ENCODE results near the gene DCST1. TPM values are rescaled to one million over a fixed set of nuclear protein-coding genes. Genes with fewer than 3 reads are reported as not detected.

Gene DCST1
- total and polyA plus RNA-seq, 2 of the 13 experiments (the other 11 are each of a cell fraction or from before 2014, with no cell fraction given) = 0.04 TPM; not detected in 1

DNA sequence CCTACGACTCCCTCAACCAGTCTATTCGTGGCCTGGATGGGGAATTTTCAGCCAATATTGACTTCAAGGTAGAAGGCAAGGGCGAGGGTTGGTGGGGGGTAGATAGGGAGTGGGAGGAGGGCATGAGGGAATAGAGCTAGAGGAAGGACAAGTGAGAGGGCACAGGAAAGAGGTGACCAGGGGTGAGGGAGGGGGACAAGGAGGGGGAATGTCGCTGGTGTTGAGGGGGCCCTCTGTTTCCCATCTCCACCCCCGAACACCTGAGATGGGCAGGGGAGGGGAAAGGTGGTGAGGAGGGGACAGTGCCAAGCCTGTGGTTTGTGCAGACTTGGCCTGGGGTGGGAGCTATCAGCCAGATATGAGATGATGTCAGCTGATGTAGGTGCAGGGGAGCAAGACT, 9.2 kb downstream of the DCST1 start:
- in situ Hi-C loops (cut with HindIII; ENCODE audit: extremely low pct_ligation_motif_present, low pct_unique_long_range_greater_than_20kb) = no loop called here
- DNase-seq (ENCODE audit: low spot score) (no peak), FAIRE-seq (no peak), ATAC-seq (no peak)
- no peak overlapping the region for H3K27ac ChIP-seq (ENCODE audit: extremely low read length, insufficient read depth, low read length)
- 36% methylated on average over 5 of the region's 5 CpGs for WGBS (ENCODE audit: low lambda C conversion rate)
- peak overlapping the region in 1 of 3 experiments; percentile 50; a peak in 1 of 6 replicates for H3K4me3 ChIP-seq (replicated peaks in 1 of 3; ENCODE audit: insufficient read depth in 1 of 3, low read depth in 2 of 3, low read length in 3 of 3)
- H3K4me1 ChIP-seq (ENCODE audit: insufficient read depth, low read length) = peaks cover 63% of the 10 kb centered on the region
- peaks cover 11 to 27% of the 10 kb centered on the region in 2 experiments for H3K27me3 ChIP-seq (ENCODE audit: control insufficient read depth in 1 of 2, insufficient read depth in 2 of 2, low read length in 2 of 2)
- H3K9me3 ChIP-seq (ENCODE audit: low read length) = no peaks in the 10 kb centered on the region
- POLR2A ChIA-PET = interaction anchor here (3.2 kb wide), 1 partner anchor 26 kb away, joined by 12 read pairs; no protein-coding TSS in a partner anchor
- BruUV-seq (replicated peaks) = no TSS peak
- H4K20me1 ChIP-seq (ENCODE audit: insufficient read depth, low read length) = no peaks in the 10 kb centered on the region
- no peaks in the 10 kb centered on the region for H3K36me3 ChIP-seq (replicated peaks in 1 of 2; ENCODE audit: control insufficient read depth in 1 of 2, insufficient read depth in 2 of 2, low read length in 2 of 2)
- H3K9ac ChIP-seq (ENCODE audit: insufficient read depth, low read depth, low read length) = 0 out of 2 replicates have a peak overlapping the region, but pooled peaks have one; percentile 18
- intact Hi-C loops (cut with micrococcal nuclease; ENCODE audit: unreplicated experiment) = no loop called here
- peak overlapping the region; percentile 65 for H3K4me2 ChIP-seq (ENCODE audit: low read depth, low read length)
- H2AFZ ChIP-seq (ENCODE audit: low read length) = no peak overlapping the region
- H3K79me2 ChIP-seq (ENCODE audit: insufficient read depth, low read length) = no peaks in the 10 kb centered on the region
- CTCF ChIA-PET (ENCODE audit: low intra/inter-chr PET ratio, low total read pairs) = interaction anchor here (3.0 kb wide), 1 partner anchor 19 kb away, joined by 27 read pairs; no protein-coding TSS in a partner anchor
- TF ChIP-seq PAWR (CRISPR knock-in tag; IDR thresholded peaks at IDR 0.05; ENCODE audit: borderline replicate concordance) (no peak), NR2F2 (IDR thresholded peaks at IDR 0.05; ENCODE audit: borderline replicate concordance, low read depth) (no peak), PITX1 (CRISPR knock-in tag; IDR thresholded peaks at IDR 0.05) (no peak), FOXC1 (CRISPR knock-in tag; IDR thresholded peaks at IDR 0.05; ENCODE audit: borderline replicate concordance) (0 out of 2 replicates have a peak, but pooled peaks have one; percentile 24), HNRNPLL (IDR thresholded peaks at IDR 0.05; ENCODE audit: low read depth, low read length, poor library complexity, severe bottlenecking) (no peak), ZNF329 (CRISPR knock-in tag; IDR thresholded peaks at IDR 0.05; ENCODE audit: low read depth) (0 out of 2 replicates have a peak, but pooled peaks have one; percentile 7)
- TF ChIP-seq, protein P1, sequence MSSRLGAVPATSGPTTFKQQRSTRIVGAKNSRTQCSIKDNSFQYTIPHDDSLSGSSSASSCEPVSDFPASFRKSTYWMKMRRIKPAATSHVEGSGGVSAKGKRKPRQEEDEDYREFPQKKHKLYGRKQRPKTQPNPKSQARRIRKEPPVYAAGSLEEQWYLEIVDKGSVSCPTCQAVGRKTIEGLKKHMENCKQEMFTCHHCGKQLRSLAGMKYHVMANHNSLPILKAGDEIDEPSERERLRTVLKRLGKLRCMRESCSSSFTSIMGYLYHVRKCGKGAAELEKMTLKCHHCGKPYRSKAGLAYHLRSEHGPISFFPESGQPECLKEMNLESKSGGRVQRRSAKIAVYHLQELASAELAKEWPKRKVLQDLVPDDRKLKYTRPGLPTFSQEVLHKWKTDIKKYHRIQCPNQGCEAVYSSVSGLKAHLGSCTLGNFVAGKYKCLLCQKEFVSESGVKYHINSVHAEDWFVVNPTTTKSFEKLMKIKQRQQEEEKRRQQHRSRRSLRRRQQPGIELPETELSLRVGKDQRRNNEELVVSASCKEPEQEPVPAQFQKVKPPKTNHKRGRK (CRISPR knock-in tag; IDR thresholded peaks at IDR 0.05) = 0 out of 2 replicates have a peak, but pooled peaks have one; percentile 2
- TF ChIP-seq, protein P2, sequence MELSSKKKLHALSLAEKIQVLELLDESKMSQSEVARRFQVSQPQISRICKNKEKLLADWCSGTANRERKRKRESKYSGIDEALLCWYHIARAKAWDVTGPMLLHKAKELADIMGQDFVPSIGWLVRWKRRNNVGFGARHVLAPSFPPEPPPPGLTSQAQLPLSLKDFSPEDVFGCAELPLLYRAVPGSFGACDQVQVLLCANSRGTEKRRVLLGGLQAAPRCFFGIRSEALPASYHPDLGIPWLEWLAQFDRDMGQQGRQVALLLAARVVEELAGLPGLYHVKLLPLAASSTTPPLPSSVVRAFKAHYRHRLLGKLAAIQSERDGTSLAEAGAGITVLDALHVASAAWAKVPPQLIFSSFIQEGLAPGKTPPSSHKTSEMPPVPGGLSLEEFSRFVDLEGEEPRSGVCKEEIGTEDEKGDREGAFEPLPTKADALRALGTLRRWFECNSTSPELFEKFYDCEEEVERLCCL (CRISPR knock-in tag; IDR thresholded peaks at IDR 0.05; ENCODE audit: borderline replicate concordance) = no peak
